Smooth muscle cell of the pulmonary artery (primary cell): ENCODE data around the gene TLR8. TPM values are rescaled to one million over a fixed set of nuclear protein-coding genes. Genes with fewer than 3 reads are reported as not detected.

Experiments
- total RNA-seq: library from RNA; depleted of rRNA; stranded (reverse); fragments of >200 nt; gene quantifications from 2 replicates; pipeline ENCODE4 v1.2.3, GENCODE V29; 2014

TLR8 gene
- not detected in 2 replicates for total RNA-seq

GRCh38 chrX:12906046-12906761 is at the start of gene TLR8:
Gene TLR8, plus strand, starts transcription at chrX:12906620. Its CDS starts 87 bp downstream, at chrX:12906707.

GRCh38 chrX:12866451-12867377 is 39.7 kb upstream of the TLR8 start, which contains the start of gene TLR7:
Gene TLR7, plus strand, starts transcription at chrX:12867072. Its CDS starts 507 bp downstream, at chrX:12867579.

Other genes starting within 250 kb of the TLR8 start
- 15.9 and 25.2 TPM in 2 replicates for gene PRPS2, start 115.2 kb upstream of the TLR8 start, total RNA-seq
- gene TLR7, start 39.5 kb upstream of the TLR8 start, total RNA-seq: under 0.01 TPM in 1 of 2 replicates, not detected in the other
- 6,415 and 9,073 TPM in 2 replicates for gene TMSB4X, start 68.5 kb downstream of the TLR8 start, total RNA-seq
- 0.07 TPM in 1 of 2 replicates, not detected in the other for gene FAM9C, start 138.0 kb downstream of the TLR8 start, total RNA-seq